NCI-H128 (cell line): ENCODE data around the gene SMG6.

Experiments
- DNase-seq: peaks from one replicate; lab custom pipeline; 2025; ENCODE audit not compliant: unreplicated experiment; lab: John Stamatoyannopoulos, UW

SMG6 gene

DNA sequence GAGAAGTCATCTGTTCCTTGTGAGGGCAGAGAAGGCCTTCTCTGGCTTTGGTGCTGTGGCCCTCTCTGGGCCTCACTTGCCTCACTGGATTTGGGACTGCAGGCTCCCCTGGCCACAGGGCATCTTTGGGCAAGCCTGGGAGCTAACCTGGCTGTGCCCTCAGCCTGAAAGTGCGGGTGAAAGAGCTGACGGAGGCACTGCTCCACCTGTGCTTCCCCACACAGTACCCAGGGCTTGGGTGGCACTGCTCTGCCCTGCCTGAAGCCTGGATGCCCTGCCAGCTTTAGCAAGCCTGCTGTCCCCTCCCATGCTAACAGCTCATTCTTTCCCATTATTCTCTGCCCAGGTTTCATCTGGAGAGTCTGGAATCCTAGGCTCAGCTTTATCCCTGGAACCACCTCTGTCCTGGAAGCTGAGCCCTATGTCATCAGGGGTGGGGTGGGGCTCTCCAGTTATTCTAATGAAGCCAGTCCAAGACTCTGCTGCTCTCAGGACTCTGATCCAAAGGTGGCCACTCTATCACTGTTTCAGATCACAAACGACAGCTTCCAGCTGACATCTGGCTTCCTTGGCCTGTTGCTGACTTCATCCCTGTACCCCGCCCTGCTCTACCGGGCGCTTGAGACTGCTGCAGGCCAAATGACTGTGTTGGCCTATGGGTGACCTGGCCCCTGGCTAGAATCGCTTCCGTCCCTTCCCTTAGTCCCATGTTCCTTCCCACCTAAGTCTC, 219.4 kb downstream of the SMG6 start:
- DNase-seq: no peak

DNA sequence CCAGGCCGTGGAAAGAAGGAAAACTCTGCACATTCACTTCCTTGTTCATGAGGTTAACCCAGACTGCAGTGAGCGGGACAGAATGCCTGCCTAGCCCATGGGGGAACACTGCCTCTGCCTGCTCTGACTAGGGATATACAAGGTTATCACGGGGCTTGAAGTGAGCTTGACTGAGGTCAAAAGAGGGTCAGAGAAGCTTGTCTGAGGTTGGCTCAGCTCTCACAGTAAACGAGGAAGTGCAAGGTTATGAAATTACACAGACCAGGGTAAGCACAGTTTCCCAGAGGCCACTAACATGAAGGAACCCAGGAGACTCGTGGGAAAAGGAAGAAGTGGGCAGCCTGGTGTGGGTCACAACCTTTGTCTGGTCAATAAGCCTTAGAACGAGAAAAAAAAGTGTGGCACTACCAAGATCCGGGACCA, 220.0 kb downstream of the SMG6 start:
- DNase-seq: no peak

- DNase-seq: no peak
These were observed 221.4 kb downstream of the SMG6 start for GRCh38 chr17:2082003-2082781.

- DNase-seq: no peak
These were observed 222.0 kb downstream of the SMG6 start for GRCh38 chr17:2081564-2081963.

- no peak for DNase-seq
These were observed 226.5 kb downstream of the SMG6 start for GRCh38 chr17:2077040-2077439.

DNA sequence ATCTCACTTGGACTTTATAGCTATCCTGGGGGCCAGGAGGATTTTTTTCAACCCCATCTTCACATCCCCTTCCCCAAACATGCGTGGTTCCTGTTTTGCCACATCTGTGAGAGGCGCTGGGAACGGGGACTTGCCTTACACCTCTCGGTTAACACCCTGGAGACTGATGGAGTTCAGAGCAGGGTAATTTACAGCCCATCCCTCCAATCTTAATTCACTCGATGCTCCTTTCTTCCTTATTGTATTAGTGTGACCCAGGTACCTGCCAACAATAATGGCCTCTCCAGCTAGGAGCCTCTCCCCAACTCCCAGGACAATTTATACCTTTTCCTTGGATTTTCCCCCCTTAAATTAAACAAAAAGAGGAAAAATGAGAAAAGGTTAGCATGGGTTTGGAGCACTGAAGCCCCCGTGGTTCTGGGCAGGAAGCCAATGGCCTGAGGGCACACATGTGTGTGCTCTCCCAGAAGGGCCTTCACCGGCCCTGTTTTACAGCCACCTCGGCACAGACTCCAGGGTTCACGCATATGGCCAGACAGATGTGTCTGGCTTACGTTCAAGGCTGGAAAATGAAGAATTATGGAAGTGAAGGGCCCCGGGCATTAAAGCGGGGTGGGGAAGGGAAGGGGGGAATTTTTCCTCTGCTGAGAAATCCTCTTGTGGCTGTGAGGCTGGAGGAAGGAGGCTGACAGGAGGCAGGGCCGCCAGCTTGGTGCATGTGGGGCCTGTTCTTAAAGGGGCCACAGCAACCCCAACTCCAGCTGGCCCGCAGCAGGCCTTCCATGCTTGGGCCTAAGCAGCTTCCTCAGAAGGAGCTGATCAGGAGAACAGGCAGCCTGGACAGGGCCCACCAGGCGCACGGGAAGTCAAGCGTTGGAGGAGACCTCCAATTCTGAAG, 227.2 kb downstream of the SMG6 start:
- no peak for DNase-seq

GRCh38 chr17:2075336-2076086, 228.1 kb downstream of the SMG6 start:
- DNase-seq: no peak

GRCh38 chr17:2074919-2075318, 228.7 kb downstream of the SMG6 start:
- no peak for DNase-seq

DNA sequence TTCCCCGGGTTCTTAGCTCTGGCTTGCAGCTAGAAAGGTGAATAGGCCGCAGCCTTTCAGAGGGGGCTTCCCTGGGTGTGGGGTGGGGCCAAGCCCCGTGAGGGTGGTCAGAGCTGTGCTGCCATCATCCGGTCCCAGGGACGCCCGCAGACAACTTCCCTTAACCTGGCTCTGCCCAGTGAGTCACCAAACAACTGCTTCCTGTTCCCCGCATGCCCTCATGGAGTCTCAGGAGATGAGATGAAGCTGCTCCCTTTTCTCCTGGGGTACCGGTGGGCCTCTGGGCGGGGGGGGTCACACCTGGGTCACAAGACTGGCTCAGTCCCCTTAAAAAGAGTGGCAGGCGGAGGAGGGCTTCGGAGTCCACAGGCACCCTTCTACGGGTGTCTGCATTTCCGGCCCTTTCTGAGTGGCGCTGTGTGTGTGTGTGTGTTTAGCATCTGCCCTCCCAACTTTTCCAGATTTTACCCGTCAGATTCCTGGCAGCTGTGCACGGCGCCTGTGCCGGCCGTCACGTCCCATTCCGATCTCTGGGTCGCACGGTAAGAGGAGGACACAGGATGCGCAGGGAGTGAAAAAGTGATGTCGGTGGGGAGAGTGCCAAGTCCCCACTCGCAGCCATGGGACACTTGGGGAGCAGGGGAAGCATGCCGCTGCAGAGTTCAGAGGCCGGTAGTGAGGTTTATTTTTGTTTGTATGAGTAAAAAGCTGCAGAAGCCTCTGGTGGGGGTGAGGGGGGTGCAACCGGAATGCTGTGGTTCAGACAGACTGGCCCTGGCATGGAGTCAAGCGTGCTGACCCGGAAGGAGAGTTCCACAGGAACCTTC, 231.9 kb downstream of the SMG6 start:
- DNase-seq: no peak

GRCh38 chr17:2071024-2071385, 232.6 kb downstream of the SMG6 start:
- DNase-seq: no peak

- DNase-seq: no peak
These were observed 233.2 kb downstream of the SMG6 start for GRCh38 chr17:2070241-2071023.

DNA sequence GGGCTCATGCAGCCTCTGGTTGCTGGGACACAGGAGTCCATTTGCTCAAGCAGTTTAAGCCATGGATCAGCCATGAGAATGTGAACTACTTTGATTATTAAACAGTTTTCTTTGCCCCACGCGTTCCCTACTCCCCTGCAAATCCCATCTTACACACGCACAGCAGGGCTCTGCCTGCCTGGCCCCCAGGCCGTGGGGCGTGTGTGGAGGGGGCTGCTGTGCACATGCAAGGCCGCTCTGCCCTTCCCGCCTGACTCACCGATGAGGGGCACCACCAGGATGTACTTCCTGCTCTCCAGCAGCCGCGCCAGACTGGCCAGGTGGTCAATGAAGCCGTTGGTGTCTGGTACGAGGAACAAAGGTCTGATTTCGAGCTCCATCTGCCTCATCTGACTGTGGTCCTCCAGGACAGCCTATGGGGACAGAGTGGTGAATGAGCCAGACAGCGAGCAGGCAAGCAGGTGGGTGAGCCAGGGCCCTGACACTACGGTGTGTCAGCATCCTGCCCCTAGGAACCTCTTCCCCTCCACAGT, 235.0 kb downstream of the SMG6 start:
- DNase-seq: no peak

GRCh38 chr17:2068031-2068518, 235.5 kb downstream of the SMG6 start:
- no peak for DNase-seq

DNA sequence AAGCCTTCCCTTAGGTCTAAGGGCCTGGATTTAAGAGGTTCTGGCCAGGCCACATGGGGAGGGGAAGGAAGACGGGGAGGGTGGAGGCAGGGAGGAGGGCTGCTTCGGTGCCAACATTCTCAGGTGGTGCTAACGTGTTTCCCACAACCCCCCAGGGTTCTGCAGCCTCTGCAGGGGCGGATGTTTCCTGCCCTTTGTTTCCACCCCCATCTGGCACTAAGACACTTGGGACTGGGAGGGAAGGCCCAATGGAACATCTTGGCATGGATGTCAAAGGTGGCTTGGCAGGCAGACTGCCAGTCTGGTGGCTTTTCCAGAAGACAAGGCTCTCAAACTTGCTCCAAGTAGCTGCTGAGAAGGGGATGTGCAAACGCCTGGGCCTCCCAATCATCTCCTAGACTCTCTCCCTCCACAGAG, 236.0 kb downstream of the SMG6 start:
- DNase-seq: no peak

- DNase-seq: no peak
These were observed 236.5 kb downstream of the SMG6 start for GRCh38 chr17:2067048-2067561.

GRCh38 chr17:2065949-2066400, 237.6 kb downstream of the SMG6 start:
- no peak for DNase-seq

- DNase-seq: no peak
These were observed 238.4 kb downstream of the SMG6 start for GRCh38 chr17:2064980-2065785.
